SH-SY5Y (cell line): Measurements from ENCODE around the gene SNAPC2.

ENCODE experiments used
- GATA2 ChIP-seq: IDR thresholded peaks from 2 replicates; pipeline ENCODE4 v1.6.1; 2011; ENCODE audit warnings: mild to moderate bottlenecking, low read depth, low read length
- GATA3 ChIP-seq: IDR thresholded peaks from 2 replicates; pipeline ENCODE4 v1.6.1; 2011; ENCODE audit warnings: low read depth, mild to moderate bottlenecking, low read length, moderate library complexity

SNAPC2 gene

DNA sequence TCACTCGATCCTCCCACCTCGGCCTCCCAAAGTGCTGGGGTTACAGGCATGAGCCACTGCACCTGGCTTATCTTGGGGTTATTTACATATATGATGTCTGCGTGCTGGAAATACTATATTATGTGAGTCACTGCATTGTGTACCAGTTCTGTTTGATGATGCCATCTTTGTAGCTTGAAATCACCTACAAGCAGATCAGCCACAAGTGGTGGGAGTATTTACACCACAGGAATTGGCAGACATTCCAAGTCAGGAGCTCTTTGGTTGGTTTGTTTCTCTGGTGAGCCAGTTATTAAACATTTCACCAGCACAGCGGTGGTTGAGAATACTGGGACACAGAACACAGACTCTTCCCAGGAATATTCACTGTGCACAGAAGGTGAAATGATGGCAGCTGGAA, 27.8 kb downstream of the SNAPC2 start:
- TF ChIP-seq GATA3 (no peak), GATA2 (no peak)

DNA sequence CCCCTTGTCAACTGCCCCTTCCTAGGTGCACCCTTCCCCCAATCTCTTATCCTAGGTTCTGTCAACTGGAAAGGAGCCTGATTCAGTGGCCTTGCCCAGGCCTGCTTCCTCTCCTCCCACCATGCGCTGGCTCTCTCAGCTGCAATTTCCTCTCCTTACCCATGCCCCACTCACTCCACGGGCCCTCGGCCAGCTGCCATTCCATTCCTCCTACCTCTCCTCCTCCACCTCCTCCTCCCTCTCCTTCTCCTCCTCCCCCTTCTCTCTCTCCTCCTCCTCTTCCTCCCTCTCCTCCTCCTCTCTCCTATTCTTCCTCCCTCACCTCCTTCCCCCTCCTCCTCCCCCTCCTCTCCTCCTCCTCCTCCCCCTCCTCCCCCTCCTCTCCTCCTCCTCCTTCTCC, 32.9 kb downstream of the SNAPC2 start:
- TF ChIP-seq GATA3 (no peak), GATA2 (no peak)

DNA sequence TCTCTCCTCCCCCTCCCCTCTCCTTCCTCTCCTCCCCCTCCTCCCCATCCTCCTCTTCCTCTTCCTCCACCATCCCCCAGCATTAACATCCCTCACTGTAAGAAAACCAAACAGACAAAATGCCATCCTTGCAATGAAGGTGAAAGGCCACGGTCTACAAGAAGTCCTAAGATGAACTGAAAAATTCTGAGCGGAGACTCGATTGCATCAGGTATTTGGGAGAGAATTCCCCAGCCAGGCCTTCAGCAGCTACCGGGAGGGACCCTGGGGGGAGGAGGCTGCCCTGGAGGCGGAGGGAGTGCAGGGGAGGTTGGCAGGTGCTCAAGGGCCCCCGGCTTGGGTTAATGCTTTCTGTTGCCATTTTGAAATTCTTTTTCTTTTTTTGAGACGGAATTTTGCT, 33.4 kb downstream of the SNAPC2 start:
- TF ChIP-seq GATA2 (no peak), GATA3 (no peak)

DNA sequence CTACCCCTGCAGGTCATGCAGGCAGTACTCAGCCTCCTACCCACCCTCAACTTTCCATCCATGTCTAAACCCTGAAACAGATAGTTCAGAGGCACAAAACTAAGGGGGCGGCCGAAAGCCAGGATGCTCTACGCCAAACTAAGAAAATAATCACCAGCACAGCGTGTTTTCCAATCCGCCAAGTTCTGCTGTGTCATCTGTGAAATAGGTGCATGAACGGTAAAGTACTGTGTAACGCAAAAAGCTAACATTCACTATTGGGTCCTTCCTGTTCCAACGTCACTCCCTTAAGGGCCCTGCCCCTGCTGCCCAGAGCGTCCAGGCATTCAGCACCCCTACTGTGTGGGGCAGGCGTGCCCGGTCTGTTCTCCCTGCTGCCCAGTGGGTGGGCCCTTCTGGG, 35.6 kb downstream of the SNAPC2 start:
- no peak for TF ChIP-seq GATA3
- no peak for TF ChIP-seq GATA2

DNA sequence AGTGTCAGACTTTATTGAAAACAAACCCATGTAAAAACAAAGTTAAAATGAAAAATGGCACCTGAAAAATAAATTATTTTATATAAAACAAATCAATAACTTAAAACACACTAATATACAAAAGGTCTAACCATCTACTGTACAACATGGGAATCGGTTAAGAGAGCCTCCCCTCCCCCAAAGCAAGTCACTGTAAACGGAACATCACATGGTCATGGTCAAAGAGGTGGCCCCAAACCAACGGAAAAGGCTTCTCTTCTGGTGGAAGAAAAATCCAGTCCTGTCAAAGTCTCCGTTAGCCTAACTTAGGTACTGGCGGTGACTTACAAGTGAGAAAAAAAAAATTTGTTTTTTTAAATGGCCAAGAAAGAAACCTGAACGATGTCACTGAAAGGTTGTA, 39.1 kb downstream of the SNAPC2 start:
- no peak for TF ChIP-seq GATA3
- TF ChIP-seq GATA2 = no peak

DNA sequence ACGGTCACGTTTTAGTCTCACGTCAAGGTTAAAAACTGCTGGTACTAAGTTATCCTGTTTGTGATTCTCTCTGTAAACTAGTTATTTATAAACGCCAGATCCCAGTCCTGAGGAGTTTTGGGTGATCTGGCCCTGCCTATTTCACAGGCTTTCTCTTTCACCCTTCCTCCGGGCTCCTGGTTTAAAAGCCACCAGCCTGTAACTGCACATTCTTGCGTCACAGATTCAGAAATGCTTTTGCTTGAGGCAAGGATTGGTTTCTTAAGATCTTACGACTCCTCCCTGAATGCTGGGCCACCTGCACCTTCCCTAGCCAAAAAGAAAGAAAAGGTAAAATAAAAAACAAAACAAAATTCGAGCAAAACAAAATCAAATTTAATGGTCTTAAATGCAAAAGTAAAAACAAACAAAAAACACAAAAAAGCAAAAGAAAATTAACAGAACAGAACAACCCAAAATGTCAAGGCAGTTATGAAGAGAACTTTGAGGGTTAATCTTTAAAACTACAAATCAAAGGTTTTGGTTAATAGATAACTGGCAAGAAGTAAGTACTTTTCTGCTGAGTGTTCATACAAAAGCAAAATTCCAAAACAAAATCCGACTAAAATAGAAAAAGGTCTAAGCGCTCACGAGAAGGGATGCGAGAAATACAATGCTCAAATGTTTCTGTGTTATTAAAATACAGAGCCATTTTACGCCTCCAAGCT, 41.9 kb downstream of the SNAPC2 start:
- TF ChIP-seq GATA3 = no peak
- TF ChIP-seq GATA2 = no peak

DNA sequence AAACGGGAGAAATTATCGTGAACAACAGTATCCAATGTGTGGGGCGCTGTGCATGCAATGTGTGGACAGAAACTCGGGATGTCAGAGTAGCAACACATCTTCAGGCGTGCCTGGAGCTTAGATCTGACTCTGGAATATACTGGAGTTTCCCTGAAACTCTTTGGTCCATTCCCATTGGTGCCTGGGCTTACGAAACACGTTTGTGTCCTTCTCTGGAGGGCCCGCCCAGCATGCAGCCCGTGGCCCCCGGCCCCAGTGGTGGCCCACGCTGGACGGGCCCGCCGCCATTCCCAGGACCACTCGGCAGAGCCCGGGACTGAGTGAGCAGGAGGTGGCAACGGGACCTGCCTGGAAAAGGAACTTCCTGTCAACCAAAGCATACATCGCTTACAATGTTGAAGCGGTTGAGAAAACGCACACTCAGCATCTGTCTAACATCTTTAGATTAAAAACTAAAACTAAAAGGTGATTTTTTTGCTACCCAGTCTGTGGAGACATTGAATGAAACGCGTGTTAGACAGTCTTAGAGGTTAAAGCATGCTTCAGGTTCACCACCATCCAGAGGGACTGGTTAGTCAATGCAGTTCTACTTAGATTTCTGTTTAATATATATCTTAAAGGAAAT, 42.6 kb downstream of the SNAPC2 start:
- TF ChIP-seq GATA2 = no peak
- no peak for TF ChIP-seq GATA3

DNA sequence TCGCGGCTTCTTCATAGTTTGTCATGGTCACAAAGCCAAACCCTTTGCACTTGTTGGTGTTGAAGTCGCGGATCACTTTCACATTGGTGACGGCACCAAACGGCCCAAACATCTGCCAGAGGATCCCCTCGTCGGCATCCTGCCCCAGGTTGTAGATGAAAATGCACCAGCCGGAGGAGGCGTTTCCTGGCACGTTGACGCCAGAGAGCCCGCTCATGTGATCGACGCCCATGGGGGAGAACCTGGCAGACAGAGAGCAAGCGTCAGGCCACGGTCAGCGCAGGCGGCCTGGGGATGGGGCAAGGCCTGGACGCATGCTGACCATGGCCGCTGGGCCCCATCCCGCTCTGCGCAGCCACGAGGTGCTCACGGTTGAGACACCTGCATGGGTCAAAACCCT, 43.4 kb downstream of the SNAPC2 start:
- no peak for TF ChIP-seq GATA3
- no peak for TF ChIP-seq GATA2

DNA sequence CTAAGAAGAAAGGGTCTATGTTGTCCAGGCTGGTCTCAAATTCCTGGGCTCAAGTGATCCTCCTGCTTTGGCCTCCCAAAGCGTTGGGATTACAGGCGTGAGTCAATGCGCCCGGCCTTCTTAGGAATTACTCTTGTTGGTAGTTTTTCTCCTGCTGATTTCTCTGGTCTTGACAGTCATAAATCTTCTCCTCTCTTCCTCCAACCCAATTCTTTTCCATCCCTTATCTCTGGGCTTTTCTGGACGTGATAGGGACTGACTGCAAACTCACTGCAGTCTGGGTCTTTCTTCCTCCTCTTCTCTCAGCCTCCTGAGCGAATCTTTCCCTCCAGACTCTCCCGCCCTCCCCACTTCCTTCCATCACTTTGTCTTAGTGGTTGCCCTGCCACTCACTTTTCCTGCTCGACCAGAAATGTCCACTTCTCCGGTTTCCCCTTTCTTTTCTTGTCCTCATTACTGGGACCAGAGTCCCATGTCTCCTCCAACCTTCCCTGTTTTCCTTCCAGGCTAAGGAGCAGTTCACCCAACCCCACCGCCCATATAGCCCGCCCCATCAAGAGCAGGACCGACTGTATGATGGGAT, 45.2 kb downstream of the SNAPC2 start:
- TF ChIP-seq GATA3 (no peak), GATA2 (no peak)

DNA sequence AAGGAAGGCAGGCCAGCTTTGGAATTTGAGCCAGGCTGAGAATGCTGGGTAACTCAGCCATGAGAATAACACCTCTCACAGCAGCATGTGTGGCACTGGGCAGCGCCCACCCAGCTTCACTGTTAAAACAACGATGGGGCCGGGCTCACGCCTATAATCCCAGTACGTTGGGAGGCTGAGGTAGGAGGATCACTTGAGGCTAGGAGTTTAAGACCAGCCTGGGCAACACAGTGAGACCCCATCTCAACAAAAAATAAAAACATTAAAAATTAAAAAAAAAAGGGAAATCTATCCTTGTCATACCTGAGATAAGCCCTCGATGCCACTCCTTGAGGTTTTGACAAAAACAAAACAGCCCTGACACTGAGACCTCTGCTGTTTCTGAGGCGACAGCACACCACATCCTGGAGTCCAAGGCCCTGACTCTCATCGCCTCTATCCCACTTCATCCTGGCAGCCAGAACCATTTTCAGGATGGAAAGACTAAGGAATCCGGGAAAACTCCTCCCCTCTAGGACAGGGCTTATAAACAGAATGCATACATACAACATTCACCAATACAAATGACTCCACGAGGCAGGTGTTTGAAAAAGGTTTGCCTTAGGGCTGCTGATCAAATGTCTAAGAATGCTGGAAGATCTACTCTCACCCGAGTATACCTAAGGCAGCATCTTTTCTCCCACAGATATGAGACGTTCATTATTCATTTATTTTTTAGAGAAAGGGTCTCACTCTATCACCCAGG, 46.0 kb downstream of the SNAPC2 start:
- TF ChIP-seq GATA3 (no peak), GATA2 (no peak)

DNA sequence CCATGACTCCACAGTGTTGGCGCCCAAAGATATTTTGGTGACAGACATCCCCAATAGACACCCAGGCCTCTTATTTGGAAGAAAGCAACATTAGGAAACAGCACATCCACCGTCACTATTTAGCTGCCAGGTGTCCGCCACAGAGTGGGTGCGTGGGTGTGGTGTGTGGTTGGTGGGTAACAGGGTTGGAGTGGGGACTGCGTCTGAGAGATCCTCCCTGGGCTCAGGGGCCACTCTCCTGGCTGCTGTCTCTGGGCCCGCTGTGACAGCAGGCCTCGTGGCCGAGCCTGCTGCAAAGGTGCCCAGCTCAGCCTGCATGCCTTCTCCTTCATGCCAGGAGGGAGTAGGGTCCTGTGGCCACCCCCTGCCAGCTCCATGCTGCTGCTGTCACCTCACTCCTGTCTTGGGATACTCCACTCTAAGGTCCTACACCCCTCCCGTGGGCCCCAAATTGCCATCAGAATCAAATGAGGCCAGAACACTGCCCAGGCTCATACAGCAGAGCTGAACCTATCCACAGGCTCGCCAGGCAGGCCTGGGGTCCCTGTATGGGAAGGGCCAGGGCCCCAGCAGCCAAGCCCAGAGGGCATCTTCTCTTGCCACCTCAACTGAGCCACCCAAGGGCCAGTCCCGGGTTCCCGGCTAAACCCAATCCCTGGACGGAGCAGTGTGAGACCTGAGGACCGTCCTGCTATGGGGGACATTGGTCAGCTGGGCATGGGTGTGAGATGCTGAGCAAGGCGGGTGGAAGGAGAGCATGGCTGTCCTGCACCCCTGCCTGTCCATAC, 48.1 kb downstream of the SNAPC2 start:
- TF ChIP-seq GATA2 (no peak), GATA3 (no peak)

DNA sequence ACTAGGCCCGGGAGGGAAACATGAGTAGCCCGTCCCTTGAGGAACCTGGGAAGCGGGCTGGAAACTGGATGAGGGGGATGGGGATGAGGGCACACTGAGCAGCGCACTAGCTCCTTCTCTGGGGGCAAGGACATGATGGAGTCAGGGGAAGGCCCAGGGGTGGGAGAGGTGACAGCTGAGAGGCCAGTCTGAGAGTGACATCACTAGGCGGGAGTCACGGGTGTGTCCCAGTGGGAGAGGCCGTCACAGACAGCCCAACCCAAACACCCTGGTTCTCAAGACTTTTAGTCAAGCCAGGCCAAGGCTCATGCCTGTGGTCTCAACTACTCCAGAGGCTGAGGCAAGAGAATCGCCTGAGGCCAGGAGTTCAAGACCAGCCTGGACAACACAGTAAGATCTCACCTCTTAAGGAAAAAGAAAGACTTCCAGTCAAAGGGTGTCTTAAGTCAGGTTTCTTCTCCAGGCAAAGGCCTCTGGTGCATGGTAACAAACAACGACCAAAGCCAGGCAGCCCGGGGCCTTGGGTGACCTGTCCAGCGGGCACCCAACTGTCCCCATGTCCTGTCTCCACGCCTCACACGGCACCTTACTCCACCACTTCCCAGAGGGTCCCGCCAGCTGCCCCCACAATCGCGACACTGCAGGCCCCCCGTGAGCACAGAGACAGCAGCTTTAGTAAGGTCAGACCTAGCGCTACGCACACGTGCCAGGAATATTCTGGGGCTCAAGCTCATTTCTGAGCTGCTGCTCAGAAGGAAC, 48.8 kb downstream of the SNAPC2 start:
- TF ChIP-seq GATA3 = no peak
- TF ChIP-seq GATA2 = no peak

DNA sequence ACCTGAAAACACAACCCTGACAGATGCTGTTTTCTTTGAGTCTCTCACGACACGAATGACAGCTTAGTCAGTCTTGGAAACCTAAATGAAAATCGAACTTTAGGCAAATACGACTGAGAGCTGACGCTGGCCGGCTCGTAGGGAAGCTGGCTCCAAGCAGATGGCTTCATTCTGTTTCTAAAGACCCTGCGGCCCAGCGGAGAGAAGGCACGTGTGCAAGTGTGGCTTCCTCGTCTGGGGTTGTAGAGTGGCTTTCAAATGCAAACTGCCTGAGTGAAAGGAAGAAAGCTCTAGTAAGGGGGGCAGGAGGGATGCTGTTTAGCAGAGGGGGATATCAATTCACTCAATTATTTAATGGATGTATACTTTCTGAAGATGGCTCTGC, 49.4 kb downstream of the SNAPC2 start:
- TF ChIP-seq GATA3 = no peak
- no peak for TF ChIP-seq GATA2
